ENCODE data around the gene ESYT3. TPM values are rescaled to one million over a fixed set of nuclear protein-coding genes. Genes with fewer than 3 reads are reported as not detected.

ESYT3 gene
- total RNA-seq, 1 experiment from 2014 or later, result 0.44 TPM

GRCh38 chr3:138468451-138468850 is 34.0 kb downstream of the ESYT3 start:
- H3K9me3 Mint-ChIP-seq (ENCODE audit: unreplicated experiment), result no peaks in the 10 kb centered on the region
- H3K27me3 Mint-ChIP-seq (ENCODE audit: insufficient read depth, unreplicated experiment), result no peaks in the 10 kb centered on the region
- POLR2A ChIA-PET, result interaction anchor here (1.1 kb wide), 1 partner anchor 10 kb away, joined by 3 read pairs; no protein-coding TSS in a partner anchor
- no peak overlapping the region for H3K4me3 Mint-ChIP-seq (ENCODE audit: unreplicated experiment)
- H3K4me1 Mint-ChIP-seq (ENCODE audit: insufficient read depth, unreplicated experiment), result peaks cover 6% of the 10 kb centered on the region
- no peak for TF ChIP-seq CTCF (IDR thresholded peaks at IDR 0.05; ENCODE audit: unreplicated experiment)
- DNase-seq (ENCODE audit: unreplicated experiment), result no peak
- no peak overlapping the region for H3K27ac Mint-ChIP-seq (ENCODE audit: low read depth, unreplicated experiment)
- peaks cover 3% of the 10 kb centered on the region for H3K36me3 Mint-ChIP-seq (ENCODE audit: insufficient read depth, unreplicated experiment)
- BruUV-seq (replicated peaks), result no TSS peak
- CTCF ChIA-PET, result interaction anchor here (0.6 to 4.6 kb wide), 7 partner anchors 10 to 1659 kb away, joined by 3 to 19 read pairs (median 4); no protein-coding TSS in a partner anchor
- intact Hi-C loops (cut with micrococcal nuclease), result no loop called here

GRCh38 chr3:138468886-138469285 is 34.5 kb downstream of the ESYT3 start:
- H3K27ac Mint-ChIP-seq (ENCODE audit: low read depth, unreplicated experiment), result no peak overlapping the region

GRCh38 chr3:138469874-138470273 is 35.5 kb downstream of the ESYT3 start:
- CTCF ChIA-PET, result interaction anchor here (0.7 to 4.6 kb wide), 4 partner anchors 9 to 138 kb away, joined by 3 to 19 read pairs (median 3); no protein-coding TSS in a partner anchor
- no TSS peak for BruUV-seq (replicated peaks)

More at GRCh38 chr3:138468886-138469285, 34.5 kb downstream of the ESYT3 start:
- BruUV-seq (replicated peaks), result no TSS peak
- Mint-ChIP-seq H3K36me3 (ENCODE audit: insufficient read depth, unreplicated experiment) (peaks cover 4% of the 10 kb centered on the region), H3K4me3 (ENCODE audit: unreplicated experiment) (no peak overlapping the region), H3K4me1 (ENCODE audit: insufficient read depth, unreplicated experiment) (peaks cover 6% of the 10 kb centered on the region), H3K9me3 (ENCODE audit: unreplicated experiment) (no peaks in the 10 kb centered on the region), H3K27me3 (ENCODE audit: insufficient read depth, unreplicated experiment) (no peaks in the 10 kb centered on the region)
- CTCF ChIA-PET, result interaction anchor here (0.6 to 4.6 kb wide), 6 partner anchors 10 to 1659 kb away, joined by 3 to 19 read pairs (median 3); no protein-coding TSS in a partner anchor
- peak; percentile 35 for DNase-seq (ENCODE audit: unreplicated experiment)
- no peak for TF ChIP-seq CTCF (IDR thresholded peaks at IDR 0.05; ENCODE audit: unreplicated experiment)
- POLR2A ChIA-PET, result interaction anchor here (0.6 to 1.3 kb wide), 3 partner anchors 10 to 125 kb away, joined by 3 to 4 read pairs (median 3); partner anchors contain the start of gene CEP70
- intact Hi-C loops (cut with micrococcal nuclease), result no loop called here

GRCh38 chr3:138470687-138471086 is 36.3 kb downstream of the ESYT3 start:
- no TSS peak for BruUV-seq (replicated peaks)
- H3K4me3 Mint-ChIP-seq (ENCODE audit: unreplicated experiment), result no peak overlapping the region
- intact Hi-C loops (cut with micrococcal nuclease), result no loop called here

More at GRCh38 chr3:138469874-138470273, 35.5 kb downstream of the ESYT3 start:
- peaks cover 4% of the 10 kb centered on the region for H3K36me3 Mint-ChIP-seq (ENCODE audit: insufficient read depth, unreplicated experiment)
- H3K4me1 Mint-ChIP-seq (ENCODE audit: insufficient read depth, unreplicated experiment), result peaks cover 6% of the 10 kb centered on the region
- DNase-seq (ENCODE audit: unreplicated experiment), result no peak
- intact Hi-C loops (cut with micrococcal nuclease), result no loop called here
- H3K27ac Mint-ChIP-seq (ENCODE audit: low read depth, unreplicated experiment), result no peak overlapping the region
- H3K9me3 Mint-ChIP-seq (ENCODE audit: unreplicated experiment), result no peaks in the 10 kb centered on the region
- no peaks in the 10 kb centered on the region for H3K27me3 Mint-ChIP-seq (ENCODE audit: insufficient read depth, unreplicated experiment)
- H3K4me3 Mint-ChIP-seq (ENCODE audit: unreplicated experiment), result no peak overlapping the region
- POLR2A ChIA-PET, result interaction anchor here (1.3 kb wide), 1 partner anchor 124 kb away, joined by 3 read pairs; the partner anchor contains the start of gene CEP70
- TF ChIP-seq CTCF (IDR thresholded peaks at IDR 0.05; ENCODE audit: unreplicated experiment), result no peak

More at GRCh38 chr3:138470687-138471086, 36.3 kb downstream of the ESYT3 start:
- no peak overlapping the region for H3K27ac Mint-ChIP-seq (ENCODE audit: low read depth, unreplicated experiment)
- H3K36me3 Mint-ChIP-seq (ENCODE audit: insufficient read depth, unreplicated experiment), result peaks cover 4% of the 10 kb centered on the region
- H3K4me1 Mint-ChIP-seq (ENCODE audit: insufficient read depth, unreplicated experiment), result peaks cover 6% of the 10 kb centered on the region
- POLR2A ChIA-PET, result no interaction called here
- DNase-seq (ENCODE audit: unreplicated experiment), result no peak
- CTCF ChIA-PET, result interaction anchor here (0.9 to 1.1 kb wide), 2 partner anchors 8 to 139 kb away, joined by 3 read pairs; no protein-coding TSS in a partner anchor
- no peaks in the 10 kb centered on the region for H3K27me3 Mint-ChIP-seq (ENCODE audit: insufficient read depth, unreplicated experiment)
- no peaks in the 10 kb centered on the region for H3K9me3 Mint-ChIP-seq (ENCODE audit: unreplicated experiment)
- TF ChIP-seq CTCF (IDR thresholded peaks at IDR 0.05; ENCODE audit: unreplicated experiment), result no peak
